HG02840 (cell line): ENCODE results near the gene ANKRD29.
A peak's percentile ranks its signal among the peaks of the same experiment; 100 is the strongest.
"Not testable (repeated sequence)": the region's sequence is repeated elsewhere in the genome, so short reads cannot be mapped to it uniquely, and the experiment has no call there.

ENCODE experiments used
- ATAC-seq: cut with Tn5 transposase; IDR thresholded peaks from one replicate; pipeline ENCODE4 v1.9.1; 2021; ENCODE audit warnings: mild to moderate bottlenecking, moderate library complexity, moderate number of reproducible peaks; ENCODE audit not compliant: unreplicated experiment, low FRiP score

ANKRD29 gene

DNA sequence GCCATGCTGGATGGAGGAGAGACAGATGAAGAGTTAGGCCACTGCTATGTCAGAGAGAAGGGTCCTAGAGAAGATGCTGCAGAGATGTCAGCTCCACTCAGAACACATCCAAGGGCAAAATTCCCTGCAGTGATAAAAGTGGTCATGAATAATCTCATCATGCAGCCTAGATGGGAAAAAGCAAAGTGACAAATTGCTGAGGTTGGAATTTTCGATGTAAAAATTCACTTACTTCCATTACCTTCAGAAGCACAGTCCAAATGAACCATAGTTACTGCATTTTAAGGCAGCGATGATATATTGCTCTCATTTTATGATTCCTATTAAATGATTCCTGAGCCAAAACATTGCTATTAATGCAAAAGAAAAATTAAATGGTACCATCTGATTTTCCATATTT, 16.4 kb downstream of the ANKRD29 start:
- ATAC-seq, result no peak

GRCh38 chr18:23645568-23646175, 17.0 kb downstream of the ANKRD29 start:
- no peak for ATAC-seq

DNA sequence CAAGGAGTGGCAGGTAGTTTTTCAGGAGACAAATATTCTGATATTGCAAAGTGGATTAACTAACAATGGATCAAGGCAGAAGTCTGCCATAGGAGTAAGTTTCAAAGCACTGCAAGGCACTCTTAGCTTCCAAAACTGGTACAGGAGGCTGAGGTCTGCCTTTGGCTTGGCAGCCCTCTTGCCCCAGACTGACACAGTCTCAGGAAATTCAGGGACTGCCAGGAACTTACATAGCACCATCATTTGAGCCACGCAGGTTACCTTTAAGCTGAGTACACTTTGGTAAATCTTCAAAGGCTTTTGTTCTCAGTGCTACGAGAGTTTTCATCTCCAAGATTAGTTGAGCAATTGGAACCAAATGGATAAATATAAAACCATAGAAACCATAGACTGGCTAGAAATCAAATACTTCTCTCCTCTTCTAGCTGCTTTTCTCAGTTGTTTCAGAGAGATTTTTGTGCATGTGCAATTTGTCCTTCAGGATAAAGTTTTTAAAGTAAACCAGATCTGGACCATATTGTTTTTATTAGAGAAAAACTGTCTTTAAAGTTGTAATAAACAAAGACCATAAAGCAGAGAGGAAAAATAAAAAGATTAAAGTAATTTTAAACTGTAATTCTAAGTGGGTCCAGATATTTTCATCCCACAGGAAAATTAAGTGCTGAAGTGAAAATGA, 18.8 kb downstream of the ANKRD29 start:
- no peak for ATAC-seq

GRCh38 chr18:23641937-23642666, 20.6 kb downstream of the ANKRD29 start:
- no peak for ATAC-seq

DNA sequence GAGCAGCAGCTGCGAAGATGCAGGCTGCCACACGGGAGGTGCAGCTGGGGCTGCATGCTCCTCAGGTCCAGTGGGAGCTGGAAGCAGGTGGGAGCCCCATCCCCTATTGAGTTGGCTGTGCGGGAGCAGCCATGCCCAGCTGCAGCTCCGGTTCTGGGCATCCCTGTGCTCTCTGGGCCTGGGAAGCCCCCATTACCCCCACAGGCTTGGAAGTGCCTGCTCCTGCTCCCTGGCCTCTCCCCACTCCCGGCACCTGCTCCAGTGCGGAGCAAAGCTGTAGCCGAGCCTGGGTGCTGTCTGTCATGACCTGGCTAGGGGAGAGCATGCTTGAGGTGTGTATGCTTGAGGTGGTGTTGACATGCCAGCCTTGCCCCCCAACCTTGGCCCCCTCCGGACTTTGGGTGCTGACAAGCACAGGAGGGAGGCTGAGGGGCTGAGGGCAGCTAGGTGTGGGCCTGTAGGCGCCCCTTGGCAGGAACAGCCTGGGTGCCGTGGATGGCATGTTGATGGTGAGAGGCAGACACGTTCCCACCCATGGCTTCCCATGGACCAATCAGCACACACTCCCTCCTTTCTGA, 21.5 kb downstream of the ANKRD29 start:
- ATAC-seq, result no peak

DNA sequence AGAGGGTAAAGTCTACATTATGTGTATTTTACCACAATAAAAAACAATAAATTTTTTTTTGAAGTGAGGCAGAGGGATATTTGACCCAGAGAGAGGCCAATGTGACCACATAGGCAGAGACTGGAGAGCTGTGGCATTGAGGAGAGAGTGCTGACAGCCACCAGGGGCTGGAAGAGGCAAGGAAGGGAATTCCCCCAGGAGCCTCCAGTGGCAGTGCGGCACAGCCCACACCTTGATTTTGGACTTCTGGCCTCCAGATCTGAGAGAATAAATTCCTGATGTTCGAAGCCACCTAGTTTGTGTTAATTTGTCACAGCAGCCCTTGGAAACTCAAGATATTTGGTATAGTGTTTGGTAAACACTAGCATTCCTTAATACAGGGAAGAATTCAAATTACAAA, 22.7 kb downstream of the ANKRD29 start:
- ATAC-seq, result no peak

GRCh38 chr18:23636433-23636832, 26.3 kb downstream of the ANKRD29 start:
- not testable (repeated sequence) for ATAC-seq

GRCh38 chr18:23636071-23636399, 26.7 kb downstream of the ANKRD29 start:
- ATAC-seq, result no peak

GRCh38 chr18:23635283-23636070, 27.2 kb downstream of the ANKRD29 start:
- ATAC-seq, result no peak

GRCh38 chr18:23634692-23635091, 28.0 kb downstream of the ANKRD29 start:
- ATAC-seq, result no peak

DNA sequence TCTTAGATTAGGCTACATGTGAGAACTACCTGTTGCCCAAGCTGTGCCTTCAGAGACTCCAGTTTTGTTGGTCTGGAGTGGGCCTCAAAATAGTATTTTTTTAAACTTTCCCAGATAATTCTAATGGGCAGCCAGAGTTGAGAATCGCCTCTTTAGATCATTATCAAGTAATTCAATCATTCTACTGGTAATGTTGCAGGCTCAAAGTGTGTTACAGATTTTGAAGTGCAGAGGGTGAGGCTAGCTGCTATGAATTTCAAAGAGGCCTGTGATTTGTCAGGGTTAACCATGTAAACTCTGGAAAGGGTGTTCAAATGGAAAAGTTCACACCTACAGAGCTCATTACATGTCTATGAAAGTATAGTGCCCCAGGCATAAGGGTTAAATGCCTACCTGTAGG, 30.1 kb downstream of the ANKRD29 start:
- ATAC-seq, result no peak

- no peak for ATAC-seq
Measured at GRCh38 chr18:23631746-23632145, 31.0 kb downstream of the ANKRD29 start.

GRCh38 chr18:23631312-23631711, 31.4 kb downstream of the ANKRD29 start:
- no peak for ATAC-seq

GRCh38 chr18:23629444-23629946, 33.2 kb downstream of the ANKRD29 start:
- peak; percentile 82 for ATAC-seq

DNA sequence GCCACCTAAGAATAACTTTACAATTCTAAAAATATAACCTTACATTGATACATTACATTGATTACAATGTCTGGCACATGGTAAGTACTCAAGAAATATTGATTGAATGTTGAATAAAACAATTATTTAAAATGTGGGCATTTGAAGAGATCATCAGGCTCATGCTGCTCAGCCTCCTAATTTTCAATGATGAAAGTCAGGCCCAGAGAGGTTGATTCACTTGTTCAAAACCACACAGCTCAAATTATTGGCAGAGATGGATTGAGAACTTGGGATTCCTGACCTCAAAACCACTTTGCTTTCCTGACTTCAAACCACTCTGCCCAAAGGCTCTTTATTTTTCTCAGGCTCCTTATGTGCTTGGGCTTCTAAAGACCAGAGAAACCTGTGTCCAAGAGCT, 34.7 kb downstream of the ANKRD29 start:
- ATAC-seq, result no peak

GRCh38 chr18:23627321-23627720, 35.4 kb downstream of the ANKRD29 start:
- no peak for ATAC-seq

DNA sequence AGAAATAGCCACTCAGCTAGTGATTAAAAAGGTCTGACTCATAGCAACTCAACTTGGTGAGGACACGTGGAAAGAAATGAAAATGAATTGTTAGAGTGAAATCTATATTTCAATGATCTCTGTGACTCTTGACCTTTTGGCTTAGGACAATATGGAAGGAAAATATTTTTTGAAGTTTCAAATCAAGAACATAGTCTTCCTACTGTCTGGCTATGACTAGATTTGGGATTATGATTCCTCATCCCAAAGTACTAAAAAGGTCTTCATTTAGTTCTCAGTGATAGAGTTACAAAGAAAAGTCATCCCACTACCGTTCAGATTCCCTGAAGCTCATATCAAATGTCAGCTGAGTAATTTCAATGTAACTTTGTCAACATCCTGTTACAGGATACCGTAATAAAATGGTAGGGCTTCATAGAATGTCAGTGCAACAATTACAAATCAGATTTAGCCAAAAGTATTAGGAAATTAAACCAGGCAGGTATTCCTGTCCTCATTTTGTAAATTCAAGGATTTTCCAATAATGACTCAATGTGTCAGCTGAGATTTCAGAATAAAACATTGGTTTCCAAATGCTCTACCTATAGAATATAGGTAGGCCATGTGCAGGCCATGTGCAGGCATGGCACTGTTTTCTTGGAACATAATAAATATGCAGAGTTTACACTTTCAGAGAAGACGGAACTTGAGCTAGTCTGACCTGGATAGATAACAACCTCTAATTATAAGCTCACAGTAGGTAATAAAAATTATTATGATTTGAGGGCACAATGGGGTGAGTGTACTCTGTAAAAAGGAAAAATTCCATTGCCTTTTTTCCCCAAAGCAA, 36.0 kb downstream of the ANKRD29 start:
- ATAC-seq, result no peak

DNA sequence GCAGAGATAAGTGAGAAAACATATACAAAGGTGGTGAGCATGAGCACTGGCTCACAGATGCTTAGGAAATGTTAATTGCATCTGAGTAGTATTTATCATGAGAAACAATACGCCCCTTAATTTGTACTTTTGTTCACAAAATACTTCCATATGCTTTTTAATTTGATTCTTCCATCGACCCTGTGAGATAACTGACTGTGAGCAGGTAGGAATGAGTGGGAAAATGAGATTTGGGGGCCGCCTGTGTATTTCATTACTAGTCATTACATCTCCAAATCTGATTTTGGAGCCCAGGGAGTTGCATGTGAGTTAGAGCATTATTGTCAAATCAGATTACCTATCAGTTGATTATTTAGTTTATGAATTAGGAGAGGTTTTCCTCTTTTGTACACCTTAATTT, 39.7 kb downstream of the ANKRD29 start:
- ATAC-seq, result no peak

- ATAC-seq, result no peak
Measured at GRCh38 chr18:23619388-23619881, 43.3 kb downstream of the ANKRD29 start.
